H9 (cell line): Measurements from ENCODE around the gene KCNJ12. TPM values are rescaled to one million over a fixed set of nuclear protein-coding genes. Genes with fewer than 3 reads are reported as not detected.

Experiments used
- DNase-seq: peaks from one replicate; pipeline ENCODE4 v3.0.0-alpha.2; 2017
- H2AFZ ChIP-seq: one replicate; pipeline ENCODE4 v1.6.1; 2013; ENCODE audit warnings: mild to moderate bottlenecking, low read length, control low read depth, moderate library complexity
- H2AK5ac ChIP-seq: 2 replicates; pipeline ENCODE4 v1.6.1; 2013; ENCODE audit warnings: low read length, control low read depth, mixed read lengths; ENCODE audit not compliant: insufficient read length
- H2BK120ac ChIP-seq: one replicate; pipeline ENCODE4 v1.6.1; 2013; ENCODE audit warnings: low read depth, mild to moderate bottlenecking, low read length, control low read depth, inconsistent platforms; ENCODE audit not compliant: poor library complexity, severe bottlenecking
- H2BK12ac ChIP-seq: 2 replicates; pipeline ENCODE4 v1.6.1; 2013; ENCODE audit warnings: low read length, control low read depth, mixed read lengths, low read depth; ENCODE audit not compliant: insufficient read length
- H2BK15ac ChIP-seq: 2 replicates; pipeline ENCODE4 v1.6.1; 2013; ENCODE audit warnings: low read depth, low read length, control low read depth
- H2BK20ac ChIP-seq: one replicate; pipeline ENCODE4 v1.6.1; 2013; ENCODE audit warnings: low read depth, mild to moderate bottlenecking, low read length, control low read depth, inconsistent platforms; ENCODE audit not compliant: poor library complexity, severe bottlenecking
- H2BK5ac ChIP-seq: 2 replicates; pipeline ENCODE4 v1.6.1; 2013; ENCODE audit warnings: low read length, control low read depth, mixed read lengths; ENCODE audit not compliant: insufficient read length
- H3K14ac ChIP-seq: 2 replicates; pipeline ENCODE4 v1.6.1; 2013; ENCODE audit warnings: low read length, control low read depth; ENCODE audit not compliant: insufficient read depth
- H3K18ac ChIP-seq: 2 replicates; pipeline ENCODE4 v1.6.1; 2013; ENCODE audit warnings: low read depth, mild to moderate bottlenecking, mixed read lengths, low read length, control low read depth; ENCODE audit not compliant: insufficient read length
- H3K23ac ChIP-seq: 2 replicates; pipeline ENCODE4 v1.6.1; 2013; ENCODE audit warnings: low read length, control low read depth, mixed read lengths, low read depth; ENCODE audit not compliant: insufficient read length
- H3K23me2 ChIP-seq: 2 replicates; pipeline ENCODE4 v1.6.1; 2013; ENCODE audit warnings: low read depth, mild to moderate bottlenecking, mixed read lengths, low read length, control low read depth; ENCODE audit not compliant: insufficient read length, poor library complexity, severe bottlenecking
- H3K27ac ChIP-seq: 2 replicates; pipeline ENCODE4 v1.5.1; 2013; ENCODE audit warnings: low read length, control low read depth, mixed read lengths, low read depth; ENCODE audit not compliant: insufficient read length
- H3K27me3 ChIP-seq: 2 replicates; pipeline ENCODE4 v1.6.1; 2013; ENCODE audit warnings: low read length, control low read depth, inconsistent platforms; ENCODE audit not compliant: insufficient read depth
- H3K4ac ChIP-seq: 2 replicates; pipeline ENCODE4 v1.6.1; 2013; ENCODE audit warnings: low read depth, mild to moderate bottlenecking, control low read depth, inconsistent platforms, low read length, moderate library complexity
- H3K4me1 ChIP-seq: 2 replicates; pipeline ENCODE4 v1.6.1; 2013; ENCODE audit warnings: low read length, control low read depth, inconsistent platforms; ENCODE audit not compliant: insufficient read depth
- H3K4me2 ChIP-seq: 2 replicates; pipeline ENCODE4 v1.6.1; 2013; ENCODE audit warnings: low read length, control low read depth, mixed read lengths; ENCODE audit not compliant: insufficient read length, insufficient read depth
- H3K56ac ChIP-seq: 2 replicates; pipeline ENCODE4 v1.6.1; 2013; ENCODE audit warnings: low read depth, mild to moderate bottlenecking, mixed read lengths, low read length, control low read depth; ENCODE audit not compliant: insufficient read length
- H3K79me1 ChIP-seq: 2 replicates; pipeline ENCODE4 v1.6.1; 2013; ENCODE audit warnings: low read depth, mild to moderate bottlenecking, moderate library complexity, low read length, control low read depth, inconsistent platforms; ENCODE audit not compliant: insufficient read depth, poor library complexity, severe bottlenecking
- H3K79me2 ChIP-seq: 2 replicates; pipeline ENCODE4 v1.6.1; 2013; ENCODE audit warnings: low read length, control low read depth, inconsistent platforms; ENCODE audit not compliant: insufficient read depth
- H3K9ac ChIP-seq: 2 replicates; pipeline ENCODE4 v1.6.1; 2013; ENCODE audit warnings: low read length, control low read depth, mixed read lengths; ENCODE audit not compliant: insufficient read length; ENCODE audit errors: extremely low read depth
- H3K9me3 ChIP-seq: one replicate; pipeline ENCODE4 v1.6.1; 2013; ENCODE audit warnings: low read depth, low read length, inconsistent platforms; ENCODE audit not compliant: control insufficient read depth
- H3T11ph ChIP-seq: one replicate; pipeline ENCODE4 v1.6.1; 2013; ENCODE audit warnings: mild to moderate bottlenecking, low read length, control low read depth, inconsistent platforms
- H4K20me1 ChIP-seq: one replicate; pipeline ENCODE4 v1.6.1; 2013; ENCODE audit not compliant: control insufficient read depth, insufficient read length, insufficient read depth
- H4K5ac ChIP-seq: 2 replicates; pipeline ENCODE4 v1.6.1; 2013; ENCODE audit warnings: low read depth, mild to moderate bottlenecking, mixed read lengths, low read length, control low read depth; ENCODE audit not compliant: insufficient read length
- H4K8ac ChIP-seq: replicated peaks from 2 replicates; pipeline ENCODE4 v1.6.1; 2013; ENCODE audit warnings: low read length, control low read depth, mixed read lengths, low read depth; ENCODE audit not compliant: insufficient read length
- H4K91ac ChIP-seq: 2 replicates; pipeline ENCODE4 v1.6.1; 2013; ENCODE audit warnings: low read depth, mild to moderate bottlenecking, moderate library complexity, mixed read lengths, low read length, control low read depth; ENCODE audit not compliant: insufficient read length
- H3K27ac Mint-ChIP-seq, 3 experiments: 2 replicates in 2 of 3; 3 replicates in 1 of 3; pipeline ENCODE4 v1.8.0; 2020 to 2021; ENCODE audit warnings: mixed read lengths in 3 of 3, mild to moderate bottlenecking in 1 of 3, moderate library complexity in 1 of 3
- H3K27me3 Mint-ChIP-seq: 2 replicates; pipeline ENCODE4 v1.8.0; 2021; ENCODE audit warnings: low read depth, mild to moderate bottlenecking, moderate library complexity, mixed read lengths
- H3K36me3 Mint-ChIP-seq, 3 experiments: 2 replicates in 2 of 3; 3 replicates in 1 of 3; pipeline ENCODE4 v1.8.0; 2020 to 2021; ENCODE audit warnings: low read depth in 3 of 3, mixed read lengths in 3 of 3; ENCODE audit not compliant: insufficient read depth in 1 of 3
- H3K4me1 Mint-ChIP-seq, 2 experiments: 2 replicates each; pipeline ENCODE4 v1.8.0; 2020; ENCODE audit warnings: mixed read lengths in 2 of 2
- H3K4me3 Mint-ChIP-seq, 2 experiments: 2 replicates in 1 of 2; 3 replicates in 1 of 2; pipeline ENCODE4 v1.8.0; 2020 to 2021; ENCODE audit warnings: mild to moderate bottlenecking in 2 of 2, mixed read lengths in 2 of 2, moderate library complexity in 1 of 2
- H3K9me3 Mint-ChIP-seq, 2 experiments: 2 replicates in 1 of 2; 3 replicates in 1 of 2; pipeline ENCODE4 v1.8.0; 2020; ENCODE audit warnings: mild to moderate bottlenecking in 2 of 2, mixed read lengths in 2 of 2, moderate library complexity in 1 of 2
- WGBS: extraction: QIAGEN DNeasy Blood & Tissue Kit; methylation state at CpG from one replicate; pipeline ENCODE4 v1.1.7; 2013; ENCODE audit warnings: missing lambda C conversion rate, low lambda C conversion rate, mixed read lengths; ENCODE audit not compliant: insufficient read length; ENCODE audit errors: extremely low coverage; 5-methylcytosine and 5-hydroxymethylcytosine counted together
- total RNA-seq: library from RNA; stranded (reverse); gene quantifications from 2 replicates; pipeline ENCODE4 v1.2.1, GENCODE V29; 2021
- TF ChIP-seq, protein P1 (sequence below): fragments of 200-600 bp; sonication (generic); conservative IDR thresholded peaks from 3 replicates; pipeline ENCODE4 v1.8.0; 2021; ENCODE audit warnings: antibody characterized with exemption, mild to moderate bottlenecking

KCNJ12 gene
- total RNA-seq, 1 experiment from 2014 or later, result 0.39 TPM

GRCh38 chr17:21353326-21354010 lies 22.7 kb upstream of the KCNJ12 start:
- H3K4me1 ChIP-seq, result no peaks in the 10 kb centered on the region

More at GRCh38 chr17:21353326-21354010, 22.7 kb upstream of the KCNJ12 start:
- Histone ChIP-seq H4K8ac (no peak overlapping the region), H3K79me1 (no peaks in the 10 kb centered on the region), H2BK5ac (no peak overlapping the region), H3K14ac (no peak overlapping the region), H4K91ac (no peak overlapping the region), H3K4ac (no peak overlapping the region), H2AFZ (no peak overlapping the region), H2BK20ac (no peak overlapping the region), H3K56ac (no peak overlapping the region), H4K5ac (no peak overlapping the region), H2AK5ac (no peak overlapping the region), H3K79me2 (no peaks in the 10 kb centered on the region), H3K4me2 (no peak overlapping the region), H3K23ac (no peak overlapping the region), H2BK15ac (no peak overlapping the region), H3K18ac (no peak overlapping the region), H4K20me1 (no peaks in the 10 kb centered on the region), H3K9me3 (no peaks in the 10 kb centered on the region), H3K9ac (no peak overlapping the region), H3T11ph (no peak overlapping the region), H2BK120ac (no peak overlapping the region), H3K27ac (no peak overlapping the region), H3K27me3 (no peaks in the 10 kb centered on the region), H3K23me2 (no peaks in the 10 kb centered on the region), H2BK12ac (no peak overlapping the region)
- peaks cover 2 to 3% of the 10 kb centered on the region in 2 experiments; a peak in 2 of 5 replicates for H3K9me3 Mint-ChIP-seq
- no peak for DNase-seq
- H3K27ac Mint-ChIP-seq, result no peak overlapping the region
- no CpG with 5 or more reads among the region's 13 CpGs for whole genome bisulfite sequencing
- no peak overlapping the region for H3K4me3 Mint-ChIP-seq
- H3K36me3 Mint-ChIP-seq, result no peaks in the 10 kb centered on the region
- TF ChIP-seq, protein P1, sequence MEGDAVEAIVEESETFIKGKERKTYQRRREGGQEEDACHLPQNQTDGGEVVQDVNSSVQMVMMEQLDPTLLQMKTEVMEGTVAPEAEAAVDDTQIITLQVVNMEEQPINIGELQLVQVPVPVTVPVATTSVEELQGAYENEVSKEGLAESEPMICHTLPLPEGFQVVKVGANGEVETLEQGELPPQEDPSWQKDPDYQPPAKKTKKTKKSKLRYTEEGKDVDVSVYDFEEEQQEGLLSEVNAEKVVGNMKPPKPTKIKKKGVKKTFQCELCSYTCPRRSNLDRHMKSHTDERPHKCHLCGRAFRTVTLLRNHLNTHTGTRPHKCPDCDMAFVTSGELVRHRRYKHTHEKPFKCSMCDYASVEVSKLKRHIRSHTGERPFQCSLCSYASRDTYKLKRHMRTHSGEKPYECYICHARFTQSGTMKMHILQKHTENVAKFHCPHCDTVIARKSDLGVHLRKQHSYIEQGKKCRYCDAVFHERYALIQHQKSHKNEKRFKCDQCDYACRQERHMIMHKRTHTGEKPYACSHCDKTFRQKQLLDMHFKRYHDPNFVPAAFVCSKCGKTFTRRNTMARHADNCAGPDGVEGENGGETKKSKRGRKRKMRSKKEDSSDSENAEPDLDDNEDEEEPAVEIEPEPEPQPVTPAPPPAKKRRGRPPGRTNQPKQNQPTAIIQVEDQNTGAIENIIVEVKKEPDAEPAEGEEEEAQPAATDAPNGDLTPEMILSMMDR, result no peak
- peaks cover 1% of the 10 kb centered on the region for H3K27me3 Mint-ChIP-seq
- H3K4me1 Mint-ChIP-seq, result peaks cover 5% of the 10 kb centered on the region in 2 experiments
